ENCODE measurements around the gene IQGAP1.
A peak's percentile ranks its signal among the peaks of the same experiment; 100 is the strongest.

The IQGAP1 gene

GRCh38 chr15:90471126-90471525 lies 83.1 kb downstream of the IQGAP1 start:
- TF ChIP-seq CTCF (IDR thresholded peaks at IDR 0.05; ENCODE audit: borderline replicate concordance, insufficient read depth, low read depth, low read length), result no peak
- H3K4me3 ChIP-seq (ENCODE audit: low read depth, low read length), result no peak overlapping the region

- no peak for TF ChIP-seq CTCF (IDR thresholded peaks at IDR 0.05; ENCODE audit: borderline replicate concordance, insufficient read depth, low read depth, low read length)
These were observed 83.7 kb downstream of the IQGAP1 start for GRCh38 chr15:90471769-90472168.

GRCh38 chr15:90478846-90479481 lies 90.9 kb downstream of the IQGAP1 start:
- no peak for TF ChIP-seq CTCF (IDR thresholded peaks at IDR 0.05; ENCODE audit: borderline replicate concordance, insufficient read depth, low read depth, low read length)
- H3K4me3 ChIP-seq (ENCODE audit: low read depth, low read length), result no peak overlapping the region

More at GRCh38 chr15:90471769-90472168, 83.7 kb downstream of the IQGAP1 start:
- no peak overlapping the region for H3K4me3 ChIP-seq (ENCODE audit: low read depth, low read length)

GRCh38 chr15:90479656-90480055 lies 91.6 kb downstream of the IQGAP1 start:
- TF ChIP-seq CTCF (IDR thresholded peaks at IDR 0.05; ENCODE audit: borderline replicate concordance, insufficient read depth, low read depth, low read length), result no peak
- no peak overlapping the region for H3K4me3 ChIP-seq (ENCODE audit: low read depth, low read length)

- TF ChIP-seq CTCF (IDR thresholded peaks at IDR 0.05; ENCODE audit: borderline replicate concordance, insufficient read depth, low read depth, low read length), result no peak
- no peak overlapping the region for H3K4me3 ChIP-seq (ENCODE audit: low read depth, low read length)
These were observed 93.0 kb downstream of the IQGAP1 start for GRCh38 chr15:90481023-90481422.

GRCh38 chr15:90482124-90483011 lies 94.3 kb downstream of the IQGAP1 start:
- peak; percentile 68 for TF ChIP-seq CTCF (IDR thresholded peaks at IDR 0.05; ENCODE audit: borderline replicate concordance, insufficient read depth, low read depth, low read length)

GRCh38 chr15:90483012-90483307 lies 94.9 kb downstream of the IQGAP1 start:
- H3K4me3 ChIP-seq (ENCODE audit: low read depth, low read length), result no peak overlapping the region
- TF ChIP-seq CTCF (IDR thresholded peaks at IDR 0.05; ENCODE audit: borderline replicate concordance, insufficient read depth, low read depth, low read length), result no peak

More at GRCh38 chr15:90482124-90483011, 94.3 kb downstream of the IQGAP1 start:
- H3K4me3 ChIP-seq (ENCODE audit: low read depth, low read length), result no peak overlapping the region

All from GM12875 (cell line).